Activated naive CD8-positive, alpha-beta T cell treated with anti-CD3 and anti-CD28 coated beads, Interleukin-2, amount 50 U/mL, for 24 hours (primary cell): ENCODE measurements around the gene CDC25A.

ENCODE experiments used
- ATAC-seq: fragments of 150-1000 bp; cut with Tn5 transposase; one replicate; pipeline ENCODE4 v1.10.0; 2021
- DNase-seq: peaks from one replicate; pipeline ENCODE4 v3.0.0; 2021
- H3K27ac Mint-ChIP-seq: one replicate; pipeline ENCODE4 v1.8.0; 2021; ENCODE audit warnings: mild to moderate bottlenecking, mixed read lengths
- H3K27me3 Mint-ChIP-seq: one replicate; pipeline ENCODE4 v1.8.0; 2021; ENCODE audit warnings: mixed read lengths
- H3K36me3 Mint-ChIP-seq: one replicate; pipeline ENCODE4 v1.8.0; 2021; ENCODE audit warnings: low read depth, mixed read lengths
- H3K4me1 Mint-ChIP-seq: one replicate; pipeline ENCODE4 v1.8.0; 2021; ENCODE audit warnings: mixed read lengths
- H3K4me3 Mint-ChIP-seq: one replicate; pipeline ENCODE4 v1.8.0; 2021; ENCODE audit warnings: mild to moderate bottlenecking, moderate library complexity, mixed read lengths
- H3K9me3 Mint-ChIP-seq: one replicate; pipeline ENCODE4 v1.8.0; 2021; ENCODE audit warnings: mixed read lengths

CDC25A gene

DNA sequence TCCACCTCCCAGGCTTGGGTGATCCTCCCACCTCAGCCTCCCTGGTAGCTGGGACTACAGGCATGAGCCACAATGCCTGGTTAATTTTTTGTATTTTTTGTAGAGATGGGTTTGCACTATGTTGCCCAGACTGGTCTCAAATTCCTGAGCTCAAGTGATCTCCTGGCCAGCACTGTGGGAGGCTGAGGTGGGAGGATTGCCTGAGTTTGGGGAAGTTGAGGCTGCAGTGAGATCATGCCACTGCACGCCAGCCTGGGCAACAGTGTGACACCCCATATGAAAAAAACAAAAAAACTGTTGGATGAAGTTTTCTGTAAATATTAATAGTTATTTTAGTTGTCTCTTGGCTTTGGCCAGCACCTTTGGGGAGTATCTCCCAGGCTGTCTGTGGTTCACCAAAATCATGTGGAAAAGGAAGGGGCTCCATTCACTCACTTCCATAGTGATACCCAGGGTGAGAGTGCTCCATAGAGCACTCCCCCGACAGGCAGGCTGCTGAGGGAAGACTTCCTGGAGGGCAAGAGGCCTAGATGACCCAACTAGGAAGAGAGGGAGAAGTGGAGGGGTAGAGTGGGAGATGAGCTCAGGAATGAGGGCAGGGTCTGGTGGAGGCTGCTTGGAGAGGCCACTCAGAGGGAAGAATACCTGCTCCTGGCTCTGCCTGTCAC lies 47.1 kb downstream of the CDC25A start:
- H3K4me1 Mint-ChIP-seq, result no peaks in the 10 kb centered on the region
- H3K9me3 Mint-ChIP-seq, result no peaks in the 10 kb centered on the region
- no peak for DNase-seq
- no peak overlapping the region for H3K4me3 Mint-ChIP-seq
- no peaks in the 10 kb centered on the region for H3K36me3 Mint-ChIP-seq
- H3K27ac Mint-ChIP-seq, result no peak overlapping the region
- H3K27me3 Mint-ChIP-seq, result no peaks in the 10 kb centered on the region
- no peak for ATAC-seq

DNA sequence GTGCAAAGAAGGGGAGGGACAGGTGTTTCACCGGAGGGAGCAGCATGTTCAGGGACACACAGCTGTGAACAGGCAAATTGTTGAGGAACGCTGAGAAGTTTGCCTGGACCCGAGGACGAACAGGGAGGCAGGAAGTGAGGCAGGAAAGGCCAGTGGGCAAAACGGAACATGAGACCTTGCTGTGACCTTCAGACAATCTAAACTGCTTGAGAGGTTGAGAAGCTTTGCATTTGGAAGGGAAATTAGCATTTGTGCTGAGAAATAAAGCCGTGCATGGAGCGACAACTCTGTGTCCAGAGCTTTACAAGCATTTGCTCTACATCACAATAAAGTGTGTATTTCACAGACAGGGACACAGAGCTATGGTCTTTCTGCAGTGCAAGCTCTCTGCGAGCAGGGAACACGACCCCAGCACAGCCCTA lies 47.9 kb downstream of the CDC25A start:
- Mint-ChIP-seq H3K36me3 (no peaks in the 10 kb centered on the region), H3K27ac (no peak overlapping the region), H3K4me3 (no peak overlapping the region), H3K9me3 (no peaks in the 10 kb centered on the region), H3K27me3 (no peaks in the 10 kb centered on the region), H3K4me1 (no peaks in the 10 kb centered on the region)
- DNase-seq (no peak), ATAC-seq (no peak)

DNA sequence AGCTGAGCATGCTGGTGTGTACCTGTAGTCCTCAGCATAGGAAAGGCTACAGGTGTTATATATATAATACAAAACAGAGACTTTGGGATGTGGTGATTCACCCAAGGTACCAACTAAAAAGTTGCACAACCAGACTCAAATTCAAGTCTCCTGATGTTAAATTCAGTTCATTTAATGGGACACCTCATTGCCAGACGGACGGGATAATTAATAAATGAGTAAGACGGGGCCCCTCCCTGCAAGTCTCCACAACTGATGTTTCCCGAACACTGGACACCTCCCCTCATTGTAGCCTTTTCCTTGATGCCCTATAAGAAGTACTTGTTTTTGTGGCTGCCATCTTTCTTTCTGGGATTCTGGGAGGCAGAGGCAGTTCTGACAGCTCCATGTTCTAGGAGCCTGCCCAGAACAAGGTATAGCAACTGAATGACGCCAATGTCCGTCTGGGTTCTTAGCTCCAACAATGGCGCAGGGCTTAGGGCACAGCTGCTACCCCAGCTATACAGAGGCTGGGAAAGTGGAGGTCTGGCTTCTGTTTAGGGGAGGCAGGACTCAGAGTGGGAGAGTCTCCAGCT lies 50.7 kb downstream of the CDC25A start:
- Mint-ChIP-seq H3K36me3 (no peaks in the 10 kb centered on the region), H3K4me3 (no peak overlapping the region), H3K4me1 (no peaks in the 10 kb centered on the region), H3K9me3 (no peaks in the 10 kb centered on the region), H3K27ac (no peak overlapping the region), H3K27me3 (no peaks in the 10 kb centered on the region)
- ATAC-seq, result no peak
- DNase-seq, result no peak

DNA sequence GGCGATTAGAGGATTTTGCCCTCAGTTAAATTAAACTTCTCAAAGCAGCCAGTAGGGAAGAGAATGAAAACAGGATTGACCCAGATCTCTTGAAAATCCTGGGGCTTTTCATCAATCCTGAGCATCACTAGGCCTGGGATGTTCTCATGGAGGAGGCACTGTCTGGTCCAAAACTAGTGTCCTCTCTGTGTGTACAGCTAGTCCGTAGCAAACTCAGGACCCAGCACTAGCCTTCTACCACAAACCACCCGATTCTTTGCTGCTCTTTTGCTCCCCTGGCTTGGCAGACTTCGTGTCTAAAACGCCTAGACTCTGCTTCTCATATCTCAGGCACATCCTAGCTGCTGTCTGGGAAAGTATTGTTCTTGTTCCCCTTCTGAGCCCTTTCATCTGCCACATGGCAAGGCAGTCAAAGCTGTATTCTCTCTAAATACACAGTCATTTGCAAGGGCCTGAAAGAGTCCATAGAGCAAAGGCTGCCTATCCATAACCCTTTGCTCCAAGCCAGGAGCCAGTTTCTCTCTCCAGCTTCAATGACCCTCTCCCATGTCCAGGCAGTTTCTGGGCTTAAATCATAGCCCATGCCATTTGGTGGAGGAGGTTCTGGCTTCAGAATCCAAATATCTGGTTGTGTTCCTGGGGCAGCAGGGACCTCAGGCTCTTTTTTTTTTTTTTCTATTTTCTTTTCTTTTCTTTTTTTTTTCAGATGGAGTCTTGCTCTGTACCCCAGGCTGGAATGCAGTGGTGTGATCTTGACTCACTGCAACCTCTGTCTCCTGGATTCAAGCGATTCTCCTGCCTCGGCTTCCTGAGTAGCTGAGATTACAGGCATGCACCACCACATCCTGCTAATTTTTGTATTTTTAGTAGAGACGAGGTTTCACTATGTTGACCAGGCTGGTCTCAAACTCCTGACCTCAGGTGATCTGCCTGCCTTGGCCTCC lies 52.4 kb downstream of the CDC25A start:
- Mint-ChIP-seq H3K36me3 (no peaks in the 10 kb centered on the region), H3K9me3 (no peaks in the 10 kb centered on the region), H3K4me3 (no peak overlapping the region), H3K27me3 (no peaks in the 10 kb centered on the region), H3K4me1 (no peaks in the 10 kb centered on the region), H3K27ac (no peak overlapping the region)
- ATAC-seq (no peak), DNase-seq (no peak)

DNA sequence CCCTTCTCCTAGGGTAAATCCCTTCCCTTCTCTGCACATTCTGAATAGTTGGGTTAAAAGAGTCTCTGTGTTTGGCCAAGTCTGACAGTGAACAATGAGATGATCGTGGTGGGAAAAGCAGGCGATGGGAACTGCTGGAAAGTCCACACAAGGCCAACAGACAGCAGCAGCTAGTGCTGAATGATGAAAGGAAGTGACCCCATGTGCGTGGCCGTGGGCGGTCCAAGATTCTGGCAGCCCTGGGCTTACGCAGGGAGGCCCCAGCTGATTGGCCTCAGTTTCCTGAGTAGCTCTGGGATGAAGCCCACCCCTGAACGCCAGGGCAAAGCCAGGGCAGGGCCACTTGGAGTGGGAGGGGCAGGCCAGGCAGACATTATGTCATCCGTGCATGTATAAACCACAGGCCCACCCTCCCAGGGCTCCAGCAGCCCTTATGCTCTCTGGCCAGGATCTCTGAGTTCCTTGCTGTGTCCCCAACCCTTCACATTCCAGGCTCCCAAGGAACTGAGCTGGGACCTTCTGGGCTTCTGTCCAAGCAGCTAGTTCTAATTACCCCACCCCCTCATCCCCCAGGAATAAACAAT lies 57.8 kb downstream of the CDC25A start:
- H3K4me1 Mint-ChIP-seq, result no peaks in the 10 kb centered on the region
- H3K27me3 Mint-ChIP-seq, result no peaks in the 10 kb centered on the region
- H3K4me3 Mint-ChIP-seq, result no peak overlapping the region
- H3K27ac Mint-ChIP-seq, result no peak overlapping the region
- ATAC-seq (no peak), DNase-seq (no peak)
- H3K9me3 Mint-ChIP-seq, result no peaks in the 10 kb centered on the region
- H3K36me3 Mint-ChIP-seq, result no peaks in the 10 kb centered on the region

DNA sequence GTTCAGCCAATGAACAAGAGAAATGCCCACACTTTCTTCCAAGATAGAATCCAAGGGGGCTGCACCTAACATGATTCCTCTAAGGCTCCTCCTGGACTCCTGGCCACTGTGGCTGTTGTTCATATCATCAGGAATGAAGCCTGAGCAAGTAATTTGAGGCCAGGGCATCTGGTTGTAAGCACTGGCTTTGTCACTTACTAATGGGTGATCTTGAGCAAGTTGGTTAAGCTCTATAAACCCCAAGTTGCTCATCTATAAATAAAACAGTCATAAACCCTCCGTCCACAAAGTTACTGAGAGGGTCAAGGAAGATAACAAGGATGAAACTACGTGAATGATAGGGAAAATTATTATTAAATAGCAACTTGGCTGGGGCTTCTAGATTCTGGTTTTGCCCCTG lies 58.3 kb downstream of the CDC25A start:
- no peak for DNase-seq

DNA sequence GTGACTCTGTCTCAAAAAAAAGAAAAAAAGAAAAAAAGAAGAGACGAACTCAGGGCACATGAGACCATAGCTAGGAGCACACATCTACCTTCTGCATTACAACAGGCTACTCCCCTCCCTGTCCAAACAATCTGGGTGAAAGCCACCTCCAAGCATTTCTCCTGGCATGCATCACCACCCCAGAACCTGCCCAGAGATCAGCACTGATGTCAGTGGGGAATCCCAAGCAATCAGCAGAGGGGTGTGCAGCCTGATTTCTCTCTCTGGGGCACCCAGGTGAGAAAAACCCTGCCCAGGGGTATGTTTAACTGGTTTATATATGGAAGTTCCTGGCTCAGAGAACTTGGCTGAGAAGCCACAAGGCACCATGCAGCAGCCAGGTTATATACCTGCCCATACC lies 59.4 kb downstream of the CDC25A start:
- ATAC-seq, result no peak

More for the DNA sequence above, 58.3 kb downstream of the CDC25A start:
- Mint-ChIP-seq H3K4me3 (no peak overlapping the region), H3K27me3 (no peaks in the 10 kb centered on the region), H3K27ac (no peak overlapping the region), H3K36me3 (no peaks in the 10 kb centered on the region), H3K4me1 (no peaks in the 10 kb centered on the region), H3K9me3 (no peaks in the 10 kb centered on the region)
- ATAC-seq, result no peak

DNA sequence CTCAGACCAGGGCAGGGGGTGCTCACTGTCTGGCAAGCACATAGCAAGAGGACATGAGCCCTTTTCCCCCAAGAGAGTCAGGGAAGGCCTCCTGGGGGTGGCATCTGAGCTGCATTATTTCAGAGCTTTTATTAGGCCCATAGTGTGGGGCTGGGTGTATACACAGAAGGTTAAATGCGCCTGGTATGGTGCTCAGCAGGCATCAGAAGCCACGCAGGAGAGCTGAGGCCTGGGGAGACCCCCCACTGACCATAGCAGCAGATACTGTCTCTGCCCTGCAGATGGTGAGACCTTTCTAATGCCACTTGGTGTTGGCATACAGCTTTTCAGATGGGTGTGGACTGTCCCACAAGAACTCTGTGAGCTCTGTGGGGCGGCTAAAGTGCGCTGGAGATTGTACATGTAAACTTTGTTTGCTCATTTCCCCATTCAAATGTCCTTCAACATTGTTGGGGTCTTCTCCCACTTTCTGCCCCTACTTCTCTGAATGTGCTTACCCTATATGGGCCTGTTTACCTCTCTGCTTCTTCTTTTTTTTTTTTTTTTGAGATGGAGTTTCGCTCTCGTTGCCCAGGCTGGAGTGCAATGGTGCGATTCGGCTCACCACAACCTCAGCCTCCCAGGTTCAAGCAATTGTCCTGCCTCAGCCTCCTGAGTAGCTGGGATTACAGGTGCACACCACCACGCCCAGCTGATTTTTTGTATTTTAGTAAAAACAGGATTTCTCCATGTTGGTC lies 62.2 kb downstream of the CDC25A start:
- H3K9me3 Mint-ChIP-seq, result no peaks in the 10 kb centered on the region
- H3K27ac Mint-ChIP-seq, result no peak overlapping the region
- no peaks in the 10 kb centered on the region for H3K36me3 Mint-ChIP-seq
- H3K4me1 Mint-ChIP-seq, result no peaks in the 10 kb centered on the region
- no peak overlapping the region for H3K4me3 Mint-ChIP-seq
- no peak for DNase-seq
- no peaks in the 10 kb centered on the region for H3K27me3 Mint-ChIP-seq
- ATAC-seq, result no peak

More for the DNA sequence above, 59.4 kb downstream of the CDC25A start:
- no peaks in the 10 kb centered on the region for H3K27me3 Mint-ChIP-seq
- DNase-seq, result no peak
- H3K27ac Mint-ChIP-seq, result no peak overlapping the region
- H3K9me3 Mint-ChIP-seq, result no peaks in the 10 kb centered on the region
- H3K4me3 Mint-ChIP-seq, result no peak overlapping the region
- no peaks in the 10 kb centered on the region for H3K36me3 Mint-ChIP-seq
- H3K4me1 Mint-ChIP-seq, result no peaks in the 10 kb centered on the region

DNA sequence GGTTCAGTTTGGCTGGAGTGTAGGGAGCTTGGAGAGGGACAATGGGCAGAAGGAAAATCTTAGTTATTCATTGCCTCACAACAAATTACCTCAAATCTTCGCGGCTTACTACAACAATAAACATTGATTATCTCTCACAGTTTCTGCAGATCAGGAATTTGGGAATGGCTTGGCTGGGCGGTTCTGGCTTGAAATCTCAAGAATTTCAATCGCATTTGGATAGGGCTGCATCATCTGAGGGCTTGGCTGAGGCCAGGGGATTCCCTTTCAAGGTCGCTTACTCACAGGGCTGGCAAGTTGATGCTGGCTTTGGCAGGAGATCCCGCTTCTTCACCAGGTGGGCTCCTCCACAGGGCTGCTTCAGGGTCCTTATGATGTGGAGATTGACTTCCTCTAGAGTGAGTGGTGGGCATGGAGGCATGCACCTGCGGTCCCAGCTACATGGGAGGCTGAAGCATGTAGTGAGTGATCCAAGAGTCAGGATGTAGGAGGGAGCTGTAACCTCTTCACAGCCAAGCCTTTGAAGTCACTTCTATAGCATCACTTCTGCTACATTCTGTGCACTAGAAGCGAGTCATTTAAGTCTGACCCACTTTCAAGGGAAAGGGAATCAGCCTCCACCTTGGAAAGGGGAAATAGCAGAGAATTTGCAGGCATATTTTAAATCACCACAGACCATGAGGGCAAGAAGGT lies 63.1 kb downstream of the CDC25A start:
- no peak overlapping the region for H3K4me3 Mint-ChIP-seq
- H3K27ac Mint-ChIP-seq, result no peak overlapping the region
- H3K4me1 Mint-ChIP-seq, result no peaks in the 10 kb centered on the region
- no peaks in the 10 kb centered on the region for H3K36me3 Mint-ChIP-seq
- DNase-seq (no peak), ATAC-seq (no peak)
- no peaks in the 10 kb centered on the region for H3K27me3 Mint-ChIP-seq
- H3K9me3 Mint-ChIP-seq, result no peaks in the 10 kb centered on the region

DNA sequence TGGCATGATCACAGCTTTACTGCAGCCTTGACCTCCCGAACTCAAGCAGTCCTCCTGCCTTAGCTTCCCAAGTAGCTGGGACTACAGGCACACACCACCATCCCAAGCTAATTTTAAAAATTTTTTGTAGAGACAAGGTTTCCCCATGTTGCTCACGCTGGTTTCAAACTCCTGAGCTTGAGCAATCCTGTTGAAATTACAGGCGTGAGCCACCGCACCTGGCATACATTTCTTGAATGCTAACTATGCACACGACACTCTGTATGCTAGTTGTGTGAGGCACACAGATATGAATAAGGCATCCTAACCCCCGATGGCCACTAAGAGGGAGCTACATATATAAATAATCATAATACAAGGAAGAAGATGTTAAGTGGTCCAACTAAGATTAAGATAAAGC lies 64.9 kb downstream of the CDC25A start:
- Mint-ChIP-seq H3K4me3 (no peak overlapping the region), H3K27me3 (no peaks in the 10 kb centered on the region), H3K36me3 (no peaks in the 10 kb centered on the region), H3K4me1 (no peaks in the 10 kb centered on the region), H3K9me3 (no peaks in the 10 kb centered on the region), H3K27ac (no peak overlapping the region)
- DNase-seq, result no peak
- no peak for ATAC-seq

DNA sequence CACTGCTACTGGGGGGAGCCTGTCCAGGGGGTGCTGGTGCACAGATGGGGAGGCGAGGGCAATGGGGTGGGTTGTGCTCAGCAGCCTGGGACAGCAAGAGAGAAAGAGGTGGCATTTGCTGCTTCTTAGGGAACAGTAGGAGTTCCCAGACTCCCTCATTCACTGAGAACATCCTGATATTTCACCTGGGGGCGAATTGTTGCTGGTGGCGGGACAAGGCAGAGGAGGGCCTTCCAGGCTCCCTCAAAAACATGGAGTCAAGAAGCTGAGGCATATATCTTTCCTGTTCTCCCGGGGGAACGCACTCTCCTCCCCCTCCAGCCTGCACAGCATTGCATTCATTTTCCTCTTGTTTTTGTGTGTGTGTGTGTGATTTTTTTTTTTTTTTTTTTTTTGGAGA lies 65.7 kb downstream of the CDC25A start:
- DNase-seq (no peak), ATAC-seq (no peak)
- Mint-ChIP-seq H3K27me3 (no peaks in the 10 kb centered on the region), H3K4me1 (no peaks in the 10 kb centered on the region), H3K4me3 (no peak overlapping the region), H3K9me3 (no peaks in the 10 kb centered on the region), H3K36me3 (no peaks in the 10 kb centered on the region), H3K27ac (no peak overlapping the region)

DNA sequence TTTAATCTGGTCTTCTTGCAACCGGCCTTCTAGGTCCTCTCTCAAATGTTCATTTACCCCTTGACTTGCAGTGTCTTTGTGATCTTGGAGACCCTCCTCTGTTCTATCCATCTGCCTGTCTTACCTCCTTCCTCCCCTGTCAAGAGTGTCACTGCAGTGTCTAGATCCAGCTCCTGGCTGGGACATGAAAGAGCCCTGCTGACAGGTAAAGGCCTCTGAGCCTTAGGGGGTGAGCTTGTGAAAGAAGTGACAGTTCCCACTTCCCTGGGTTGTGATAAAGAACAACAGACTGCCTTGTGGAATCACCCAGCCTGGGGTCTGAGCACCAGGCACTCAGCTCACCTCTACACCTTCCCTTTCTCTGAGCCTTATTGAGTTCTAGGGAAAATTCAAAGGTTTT lies 68.0 kb downstream of the CDC25A start:
- no peaks in the 10 kb centered on the region for H3K4me1 Mint-ChIP-seq
- H3K9me3 Mint-ChIP-seq, result no peaks in the 10 kb centered on the region
- no peak overlapping the region for H3K4me3 Mint-ChIP-seq
- no peaks in the 10 kb centered on the region for H3K27me3 Mint-ChIP-seq
- ATAC-seq (no peak), DNase-seq (no peak)
- no peak overlapping the region for H3K27ac Mint-ChIP-seq
- H3K36me3 Mint-ChIP-seq, result no peaks in the 10 kb centered on the region

DNA sequence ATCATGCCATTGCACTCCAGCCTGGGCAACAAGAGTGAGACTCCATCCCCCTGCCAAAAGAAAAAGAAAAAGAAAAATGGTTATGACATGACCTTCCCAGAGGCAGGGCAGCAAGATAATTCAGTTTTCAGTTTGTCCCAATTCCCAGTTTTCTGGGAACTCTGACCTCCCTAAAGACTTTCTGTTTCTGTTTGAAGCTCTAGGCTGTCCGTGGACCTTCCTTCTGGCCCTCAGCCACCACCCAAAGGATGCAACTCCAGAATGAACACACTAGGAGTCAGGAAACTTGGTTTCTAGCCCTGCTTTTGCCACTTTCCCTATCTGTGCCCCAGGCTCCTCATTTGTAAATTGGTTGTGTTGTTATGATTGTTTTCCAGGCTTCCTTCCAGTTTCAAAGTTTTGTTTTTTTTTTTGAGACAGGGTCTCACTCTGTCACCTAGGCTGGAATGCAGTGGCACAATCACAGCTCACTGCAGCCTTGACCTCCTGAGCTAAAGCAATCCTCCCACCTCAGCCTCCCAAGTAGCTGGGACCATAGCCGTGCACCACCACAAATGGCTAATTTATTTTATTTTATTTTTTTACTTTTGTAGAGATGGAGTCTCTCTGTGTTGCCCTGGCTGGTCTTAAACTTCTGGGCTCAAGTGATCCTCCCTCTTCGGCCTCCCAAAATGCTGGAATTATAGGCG lies 68.6 kb downstream of the CDC25A start:
- DNase-seq (no peak), ATAC-seq (no peak)
- Mint-ChIP-seq H3K36me3 (no peaks in the 10 kb centered on the region), H3K27me3 (no peaks in the 10 kb centered on the region), H3K4me1 (no peaks in the 10 kb centered on the region), H3K4me3 (no peak overlapping the region), H3K27ac (no peak overlapping the region), H3K9me3 (no peaks in the 10 kb centered on the region)
